ENCODE results near the gene KCNIP1. TPM values are rescaled to one million over a fixed set of nuclear protein-coding genes. Genes with fewer than 3 reads are reported as not detected.

KCNIP1 gene
- total and polyA plus RNA-seq, 9 donors, result 1.9 to 8.3 (median 4.0) TPM

GRCh38 chr5:170482511-170482910 lies 21.3 kb upstream of the KCNIP1 start:
- Histone ChIP-seq H3K4me1 (ENCODE audit: control insufficient read depth, insufficient read depth, low read length) (peaks cover 4% of the 10 kb centered on the region), H3K4me3 (ENCODE audit: low read length) (no peak overlapping the region), H3K9me3 (replicated peaks; ENCODE audit: control insufficient read depth, low read depth, low read length) (no peaks in the 10 kb centered on the region), H3K36me3 (ENCODE audit: control insufficient read depth, insufficient read depth, low read length) (no peaks in the 10 kb centered on the region), H3K27ac (ENCODE audit: low read length) (no peak overlapping the region), H3K27me3 (ENCODE audit: control insufficient read depth, insufficient read depth, low read length) (no peaks in the 10 kb centered on the region)
- no peak for DNase-seq
- no CpG with 5 or more reads among the region's 4 CpGs for WGBS (ENCODE audit: insufficient coverage)

GRCh38 chr5:170483701-170484458 lies 19.9 kb upstream of the KCNIP1 start:
- Histone ChIP-seq H3K4me1 (ENCODE audit: control insufficient read depth, insufficient read depth, low read length) (peaks cover 4% of the 10 kb centered on the region), H3K27ac (ENCODE audit: low read length) (no peak overlapping the region), H3K36me3 (ENCODE audit: control insufficient read depth, insufficient read depth, low read length) (no peaks in the 10 kb centered on the region), H3K9me3 (replicated peaks; ENCODE audit: control insufficient read depth, low read depth, low read length) (no peaks in the 10 kb centered on the region), H3K4me3 (ENCODE audit: low read length) (no peak overlapping the region), H3K27me3 (ENCODE audit: control insufficient read depth, insufficient read depth, low read length) (no peaks in the 10 kb centered on the region)
- WGBS (ENCODE audit: insufficient coverage), result 74% methylated on average over 17 of the region's 19 CpGs
- DNase-seq, result no peak

- Histone ChIP-seq H3K4me3 (ENCODE audit: low read length) (no peak overlapping the region), H3K36me3 (ENCODE audit: control insufficient read depth, insufficient read depth, low read length) (no peaks in the 10 kb centered on the region), H3K9me3 (replicated peaks; ENCODE audit: control insufficient read depth, low read depth, low read length) (no peaks in the 10 kb centered on the region), H3K27me3 (ENCODE audit: control insufficient read depth, insufficient read depth, low read length) (no peaks in the 10 kb centered on the region), H3K27ac (ENCODE audit: low read length) (no peak overlapping the region), H3K4me1 (ENCODE audit: control insufficient read depth, insufficient read depth, low read length) (peaks cover 4% of the 10 kb centered on the region)
- DNase-seq, result no peak
- 64% methylated on average over 6 of the region's 6 CpGs for WGBS (ENCODE audit: insufficient coverage)
Observed at GRCh38 chr5:170484459-170484831, 19.4 kb upstream of the KCNIP1 start.

- no peaks in the 10 kb centered on the region for H3K36me3 ChIP-seq (ENCODE audit: control insufficient read depth, insufficient read depth, low read length)
- 88% methylated on average over 8 of the region's 12 CpGs for WGBS (ENCODE audit: insufficient coverage)
- no peak for DNase-seq
- no peaks in the 10 kb centered on the region for H3K9me3 ChIP-seq (replicated peaks; ENCODE audit: control insufficient read depth, low read depth, low read length)
- H3K4me1 ChIP-seq (ENCODE audit: control insufficient read depth, insufficient read depth, low read length), result peaks cover 4% of the 10 kb centered on the region
- no peaks in the 10 kb centered on the region for H3K27me3 ChIP-seq (ENCODE audit: control insufficient read depth, insufficient read depth, low read length)
- no peak overlapping the region for H3K27ac ChIP-seq (ENCODE audit: low read length)
- no peak overlapping the region for H3K4me3 ChIP-seq (ENCODE audit: low read length)
Observed at GRCh38 chr5:170484847-170485615, 18.8 kb upstream of the KCNIP1 start.

- Histone ChIP-seq H3K4me3 (ENCODE audit: low read length) (no peak overlapping the region), H3K27me3 (ENCODE audit: control insufficient read depth, insufficient read depth, low read length) (no peaks in the 10 kb centered on the region), H3K4me1 (ENCODE audit: control insufficient read depth, insufficient read depth, low read length) (peaks cover 4% of the 10 kb centered on the region), H3K36me3 (ENCODE audit: control insufficient read depth, insufficient read depth, low read length) (no peaks in the 10 kb centered on the region), H3K27ac (ENCODE audit: low read length) (no peak overlapping the region), H3K9me3 (replicated peaks; ENCODE audit: control insufficient read depth, low read depth, low read length) (no peaks in the 10 kb centered on the region)
- no peak for DNase-seq
Observed at GRCh38 chr5:170485616-170485911, 18.3 kb upstream of the KCNIP1 start.

- no peak for DNase-seq
- H3K27me3 ChIP-seq (ENCODE audit: control insufficient read depth, insufficient read depth, low read length), result no peaks in the 10 kb centered on the region
- H3K9me3 ChIP-seq (replicated peaks; ENCODE audit: control insufficient read depth, low read depth, low read length), result no peaks in the 10 kb centered on the region
- H3K36me3 ChIP-seq (ENCODE audit: control insufficient read depth, insufficient read depth, low read length), result no peaks in the 10 kb centered on the region
- no peak overlapping the region for H3K27ac ChIP-seq (ENCODE audit: low read length)
- H3K4me3 ChIP-seq (ENCODE audit: low read length), result no peak overlapping the region
- peaks cover 9% of the 10 kb centered on the region for H3K4me1 ChIP-seq (ENCODE audit: control insufficient read depth, insufficient read depth, low read length)
- whole genome bisulfite sequencing (ENCODE audit: insufficient coverage), result 83% methylated on average over 3 of the region's 3 CpGs
Observed at GRCh38 chr5:170486371-170486770, 17.4 kb upstream of the KCNIP1 start.

GRCh38 chr5:170488570-170488969 lies 15.2 kb upstream of the KCNIP1 start:
- H3K36me3 ChIP-seq (ENCODE audit: control insufficient read depth, insufficient read depth, low read length), result no peaks in the 10 kb centered on the region
- DNase-seq, result no peak
- WGBS (ENCODE audit: insufficient coverage), result 37% methylated on average over 9 of the region's 9 CpGs
- H3K9me3 ChIP-seq (replicated peaks; ENCODE audit: control insufficient read depth, low read depth, low read length), result no peaks in the 10 kb centered on the region
- H3K4me1 ChIP-seq (ENCODE audit: control insufficient read depth, insufficient read depth, low read length), result peaks cover 23% of the 10 kb centered on the region
- no peak overlapping the region for H3K27ac ChIP-seq (ENCODE audit: low read length)
- H3K4me3 ChIP-seq (ENCODE audit: low read length), result no peak overlapping the region
- H3K27me3 ChIP-seq (ENCODE audit: control insufficient read depth, insufficient read depth, low read length), result no peaks in the 10 kb centered on the region

- no peaks in the 10 kb centered on the region for H3K9me3 ChIP-seq (replicated peaks; ENCODE audit: control insufficient read depth, low read depth, low read length)
- no peaks in the 10 kb centered on the region for H3K36me3 ChIP-seq (ENCODE audit: control insufficient read depth, insufficient read depth, low read length)
- no peak overlapping the region for H3K4me3 ChIP-seq (ENCODE audit: low read length)
- 90% methylated on average over 5 of the region's 6 CpGs for WGBS (ENCODE audit: insufficient coverage)
- H3K27ac ChIP-seq (ENCODE audit: low read length), result no peak overlapping the region
- H3K27me3 ChIP-seq (ENCODE audit: control insufficient read depth, insufficient read depth, low read length), result peaks cover under 1% of the 10 kb centered on the region
- DNase-seq, result no peak
- H3K4me1 ChIP-seq (ENCODE audit: control insufficient read depth, insufficient read depth, low read length), result peaks cover 23% of the 10 kb centered on the region
Observed at GRCh38 chr5:170489199-170489598, 14.6 kb upstream of the KCNIP1 start.

- Histone ChIP-seq H3K27ac (ENCODE audit: low read length) (no peak overlapping the region), H3K27me3 (ENCODE audit: control insufficient read depth, insufficient read depth, low read length) (peaks cover 8% of the 10 kb centered on the region), H3K4me3 (ENCODE audit: low read length) (no peak overlapping the region), H3K9me3 (replicated peaks; ENCODE audit: control insufficient read depth, low read depth, low read length) (no peaks in the 10 kb centered on the region), H3K36me3 (ENCODE audit: control insufficient read depth, insufficient read depth, low read length) (no peaks in the 10 kb centered on the region), H3K4me1 (ENCODE audit: control insufficient read depth, insufficient read depth, low read length) (peaks cover 20% of the 10 kb centered on the region)
- DNase-seq, result no peak
- WGBS (ENCODE audit: insufficient coverage), result 46% methylated on average over 2 of the region's 3 CpGs
Observed at GRCh38 chr5:170490381-170490780, 13.4 kb upstream of the KCNIP1 start.

- DNase-seq, result peak; percentile 93
Observed at GRCh38 chr5:170491479-170491878, 12.3 kb upstream of the KCNIP1 start.

More at GRCh38 chr5:170491479-170491878, 12.3 kb upstream of the KCNIP1 start:
- H3K27ac ChIP-seq (ENCODE audit: low read length), result peak overlapping the region; percentile 67
- no peaks in the 10 kb centered on the region for H3K36me3 ChIP-seq (ENCODE audit: control insufficient read depth, insufficient read depth, low read length)
- H3K4me3 ChIP-seq (ENCODE audit: low read length), result no peak overlapping the region
- WGBS (ENCODE audit: insufficient coverage), result 4% methylated on average over 5 of the region's 5 CpGs
- H3K9me3 ChIP-seq (replicated peaks; ENCODE audit: control insufficient read depth, low read depth, low read length), result no peaks in the 10 kb centered on the region
- H3K27me3 ChIP-seq (ENCODE audit: control insufficient read depth, insufficient read depth, low read length), result peaks cover 12% of the 10 kb centered on the region
- H3K4me1 ChIP-seq (ENCODE audit: control insufficient read depth, insufficient read depth, low read length), result peaks cover 19% of the 10 kb centered on the region

Measured in muscle of leg (tissue), 11 donors.